Fibroblast of skin of right quadriceps (primary cell): ENCODE data around the gene TRAPPC1.
A peak's percentile ranks its signal among the peaks of the same experiment; 100 is the strongest.

ENCODE experiments used
- DNase-seq: peaks from one replicate; pipeline ENCODE4 v3.0.0-alpha.2; 2013

The TRAPPC1 gene

GRCh38 chr17:7897090-7897489 lies 34.7 kb downstream of the TRAPPC1 start:
- no peak for DNase-seq

- DNase-seq = no peak
Observed at GRCh38 chr17:7894866-7895265, 36.9 kb downstream of the TRAPPC1 start.

GRCh38 chr17:7894226-7894625 lies 37.5 kb downstream of the TRAPPC1 start:
- DNase-seq = no peak

- DNase-seq = no peak
Observed at GRCh38 chr17:7893187-7893880, 38.4 kb downstream of the TRAPPC1 start.

GRCh38 chr17:7889166-7889955 lies 42.4 kb downstream of the TRAPPC1 start:
- peak; percentile 87 for DNase-seq

- no peak for DNase-seq
Observed at GRCh38 chr17:7888184-7888920, 43.4 kb downstream of the TRAPPC1 start, which contains the start of gene CHD3. TSS of gene CHD3 (plus strand) at chr17:7888789. CDS start at chr17:7889001, 212 bp downstream.

- peak; percentile 99 for DNase-seq
Observed at GRCh38 chr17:7887482-7888183, 44.1 kb downstream of the TRAPPC1 start.

- DNase-seq = no peak
Observed at GRCh38 chr17:7887038-7887481, 44.7 kb downstream of the TRAPPC1 start.

GRCh38 chr17:7886227-7887037 lies 45.3 kb downstream of the TRAPPC1 start:
- peak; percentile 56 for DNase-seq

- DNase-seq = peak; percentile 50
Observed at GRCh38 chr17:7885367-7886226, 46.1 kb downstream of the TRAPPC1 start.

- peak; percentile 39 for DNase-seq
Observed at GRCh38 chr17:7884581-7885366, 47.0 kb downstream of the TRAPPC1 start.

GRCh38 chr17:7883781-7884386 lies 47.9 kb downstream of the TRAPPC1 start:
- peak; percentile 66 for DNase-seq

GRCh38 chr17:7882629-7883028 lies 49.1 kb downstream of the TRAPPC1 start:
- DNase-seq = no peak

GRCh38 chr17:7882068-7882467 lies 49.7 kb downstream of the TRAPPC1 start:
- no peak for DNase-seq

GRCh38 chr17:7881276-7882054 lies 50.3 kb downstream of the TRAPPC1 start:
- DNase-seq = peak; percentile 20
